PFSK-1 (cell line): ENCODE data around the gene TFPI.

Source experiments
- FOXP2 ChIP-seq: optimal IDR thresholded peaks from 2 replicates; pipeline ENCODE3; 2011; ENCODE audit warnings: borderline replicate concordance, control low read depth, inconsistent platforms; ENCODE audit not compliant: insufficient read depth; ENCODE audit errors: extremely low read length, extremely low read depth
- POLR2AphosphoS5 ChIP-seq: IDR thresholded peaks from 2 replicates; pipeline ENCODE4 v1.6.1; 2012; ENCODE audit warnings: low read depth, mild to moderate bottlenecking, control low read depth, low read length, moderate library complexity
- REST ChIP-seq, 2 experiments: IDR thresholded peaks; 2 replicates each; pipeline versions ENCODE4 v1.6.1 to v1.8.0; 2011 to 2012; ENCODE audit warnings: low read depth in 2 of 2, low read length in 2 of 2, control low read depth in 1 of 2, inconsistent platforms in 1 of 2, mild to moderate bottlenecking in 1 of 2, moderate library complexity in 1 of 2; ENCODE audit not compliant: insufficient read depth in 1 of 2
- SIN3A ChIP-seq: IDR thresholded peaks from 2 replicates; pipeline ENCODE4 v1.6.1; 2012; ENCODE audit warnings: mild to moderate bottlenecking, low read length, moderate library complexity, borderline replicate concordance; ENCODE audit not compliant: insufficient read depth
- TAF1 ChIP-seq: IDR thresholded peaks from 2 replicates; pipeline ENCODE4 v1.6.1; 2012; ENCODE audit warnings: low read length, control low read depth, borderline replicate concordance; ENCODE audit not compliant: insufficient read depth

The TFPI gene

GRCh38 chr2:187500585-187501359 is 53.5 kb downstream of the TFPI start:
- TF ChIP-seq POLR2AphosphoS5 (no peak), REST (IDR thresholded peaks at IDR 0.05; ENCODE audit: insufficient read depth in 1 of 2, low read depth in 2 of 2, low read length in 2 of 2) (no peak), FOXP2 (no peak), TAF1 (no peak), SIN3A (no peak)

- TF ChIP-seq REST (IDR thresholded peaks at IDR 0.05; ENCODE audit: insufficient read depth in 1 of 2, low read depth in 2 of 2, low read length in 2 of 2): no peak
- no peak for TF ChIP-seq FOXP2
- TF ChIP-seq TAF1: no peak
- TF ChIP-seq POLR2AphosphoS5: no peak
- TF ChIP-seq SIN3A: no peak
Measured at GRCh38 chr2:187499941-187500532, 54.2 kb downstream of the TFPI start.

GRCh38 chr2:187497858-187498463 is 56.3 kb downstream of the TFPI start:
- TF ChIP-seq SIN3A: no peak
- no peak for TF ChIP-seq POLR2AphosphoS5
- TF ChIP-seq FOXP2: no peak
- TF ChIP-seq TAF1: no peak
- no peak for TF ChIP-seq REST (IDR thresholded peaks at IDR 0.05; ENCODE audit: insufficient read depth in 1 of 2, low read depth in 2 of 2, low read length in 2 of 2)

GRCh38 chr2:187497140-187497539 is 57.1 kb downstream of the TFPI start:
- no peak for TF ChIP-seq FOXP2
- no peak for TF ChIP-seq POLR2AphosphoS5
- no peak for TF ChIP-seq SIN3A
- no peak for TF ChIP-seq REST (IDR thresholded peaks at IDR 0.05; ENCODE audit: insufficient read depth in 1 of 2, low read depth in 2 of 2, low read length in 2 of 2)
- no peak for TF ChIP-seq TAF1
